Measurements from ENCODE around the gene CCDC43.
"Not testable (repeated sequence)": the region's sequence is repeated elsewhere in the genome, so short reads cannot be mapped to it uniquely, and the experiment has no call there.

Gene CCDC43

GRCh38 chr17:44689477-44690217, at the start of gene CCDC43:
TSS of gene CCDC43 (minus strand) at chr17:44689776. CDS start at chr17:44689753, 23 bp downstream.
- Histone ChIP-seq H3K36me3 (ENCODE audit: control insufficient read depth, insufficient read depth, low read length, severe bottlenecking) (no peaks in the 10 kb centered on the region), H3K4me1 (ENCODE audit: control insufficient read depth, insufficient read depth, low read length) (peaks cover 18% of the 10 kb centered on the region), H3K27me3 (replicated peaks; ENCODE audit: control insufficient read depth, insufficient read depth, low read length) (no peaks in the 10 kb centered on the region), H3K4me3 (ENCODE audit: low read length) (peak within 1 kb of the TSS; percentile 96), H3K9me3 (ENCODE audit: control insufficient read depth, low read length) (no peaks in the 10 kb centered on the region), H3K9ac (ENCODE audit: low read length) (peak within 1 kb of the TSS; percentile 94)
- peak; percentile 96 for DNase-seq (ENCODE audit: low read depth)

- H3K4me1 ChIP-seq (ENCODE audit: control insufficient read depth, insufficient read depth, low read length) = peaks cover 5% of the 10 kb centered on the region
- H3K27me3 ChIP-seq (replicated peaks; ENCODE audit: control insufficient read depth, insufficient read depth, low read length) = no peaks in the 10 kb centered on the region
- no peaks in the 10 kb centered on the region for H3K9me3 ChIP-seq (ENCODE audit: control insufficient read depth, low read length)
- no peak overlapping the region for H3K9ac ChIP-seq (ENCODE audit: low read length)
- no peak overlapping the region for H3K4me3 ChIP-seq (ENCODE audit: low read length)
- no peak for DNase-seq (ENCODE audit: low read depth)
- H3K36me3 ChIP-seq (ENCODE audit: control insufficient read depth, insufficient read depth, low read length, severe bottlenecking) = peaks cover 2% of the 10 kb centered on the region
Measured at GRCh38 chr17:44738214-44738906, 48.8 kb upstream of the CCDC43 start.

- Histone ChIP-seq H3K9me3 (ENCODE audit: control insufficient read depth, low read length) (no peaks in the 10 kb centered on the region), H3K4me1 (ENCODE audit: control insufficient read depth, insufficient read depth, low read length) (peaks cover 5% of the 10 kb centered on the region), H3K9ac (ENCODE audit: low read length) (no peak overlapping the region), H3K36me3 (ENCODE audit: control insufficient read depth, insufficient read depth, low read length, severe bottlenecking) (peaks cover 2% of the 10 kb centered on the region), H3K4me3 (ENCODE audit: low read length) (no peak overlapping the region), H3K27me3 (replicated peaks; ENCODE audit: control insufficient read depth, insufficient read depth, low read length) (no peaks in the 10 kb centered on the region)
- DNase-seq (ENCODE audit: low read depth) = no peak
Measured at GRCh38 chr17:44736551-44737240, 47.1 kb upstream of the CCDC43 start.

- H3K4me3 ChIP-seq (ENCODE audit: low read length) = no peak overlapping the region
- DNase-seq (ENCODE audit: low read depth) = no peak
- H3K27me3 ChIP-seq (replicated peaks; ENCODE audit: control insufficient read depth, insufficient read depth, low read length) = no peaks in the 10 kb centered on the region
- peaks cover 5% of the 10 kb centered on the region for H3K4me1 ChIP-seq (ENCODE audit: control insufficient read depth, insufficient read depth, low read length)
- H3K9me3 ChIP-seq (ENCODE audit: control insufficient read depth, low read length) = no peaks in the 10 kb centered on the region
- H3K36me3 ChIP-seq (ENCODE audit: control insufficient read depth, insufficient read depth, low read length, severe bottlenecking) = no peaks in the 10 kb centered on the region
- H3K9ac ChIP-seq (ENCODE audit: low read length) = no peak overlapping the region
Measured at GRCh38 chr17:44734272-44734671, 44.7 kb upstream of the CCDC43 start.

GRCh38 chr17:44733753-44734152, 44.2 kb upstream of the CCDC43 start:
- Histone ChIP-seq H3K9me3 (ENCODE audit: control insufficient read depth, low read length) (no peaks in the 10 kb centered on the region), H3K4me3 (ENCODE audit: low read length) (no peak overlapping the region), H3K36me3 (ENCODE audit: control insufficient read depth, insufficient read depth, low read length, severe bottlenecking) (no peaks in the 10 kb centered on the region), H3K27me3 (replicated peaks; ENCODE audit: control insufficient read depth, insufficient read depth, low read length) (no peaks in the 10 kb centered on the region), H3K9ac (ENCODE audit: low read length) (no peak overlapping the region), H3K4me1 (ENCODE audit: control insufficient read depth, insufficient read depth, low read length) (peaks cover 5% of the 10 kb centered on the region)
- no peak for DNase-seq (ENCODE audit: low read depth)

- H3K36me3 ChIP-seq (ENCODE audit: control insufficient read depth, insufficient read depth, low read length, severe bottlenecking) = not testable (repeated sequence)
Measured at GRCh38 chr17:44726121-44726520, 36.5 kb upstream of the CCDC43 start.

GRCh38 chr17:44722254-44722653, 32.7 kb upstream of the CCDC43 start:
- Histone ChIP-seq H3K9ac (ENCODE audit: low read length) (no peak overlapping the region), H3K27me3 (replicated peaks; ENCODE audit: control insufficient read depth, insufficient read depth, low read length) (no peaks in the 10 kb centered on the region), H3K9me3 (ENCODE audit: control insufficient read depth, low read length) (no peaks in the 10 kb centered on the region), H3K4me3 (ENCODE audit: low read length) (no peak overlapping the region), H3K4me1 (ENCODE audit: control insufficient read depth, insufficient read depth, low read length) (no peaks in the 10 kb centered on the region), H3K36me3 (ENCODE audit: control insufficient read depth, insufficient read depth, low read length, severe bottlenecking) (no peaks in the 10 kb centered on the region)
- no peak for DNase-seq (ENCODE audit: low read depth)

More at GRCh38 chr17:44726121-44726520, 36.5 kb upstream of the CCDC43 start:
- not testable (repeated sequence) for H3K9me3 ChIP-seq (ENCODE audit: control insufficient read depth, low read length); DNase-seq (ENCODE audit: low read depth); H3K27me3 ChIP-seq (replicated peaks; ENCODE audit: control insufficient read depth, insufficient read depth, low read length); H3K4me1 ChIP-seq (ENCODE audit: control insufficient read depth, insufficient read depth, low read length); H3K4me3 ChIP-seq (ENCODE audit: low read length); H3K9ac ChIP-seq (ENCODE audit: low read length)

- H3K36me3 ChIP-seq (ENCODE audit: control insufficient read depth, insufficient read depth, low read length, severe bottlenecking) = no peaks in the 10 kb centered on the region
Measured at GRCh38 chr17:44719444-44719843, 29.9 kb upstream of the CCDC43 start.

GRCh38 chr17:44708401-44709263, 19.1 kb upstream of the CCDC43 start, which contains the start of gene DBF4B:
TSS of gene DBF4B (plus strand) at chr17:44708665. CDS start at chr17:44708821, 156 bp downstream.
- peak; percentile 95 for DNase-seq (ENCODE audit: low read depth)
- Histone ChIP-seq H3K9ac (ENCODE audit: low read length) (peak within 1 kb of the TSS; percentile 81), H3K36me3 (ENCODE audit: control insufficient read depth, insufficient read depth, low read length, severe bottlenecking) (no peaks in the 10 kb centered on the region), H3K27me3 (replicated peaks; ENCODE audit: control insufficient read depth, insufficient read depth, low read length) (no peaks in the 10 kb centered on the region), H3K9me3 (ENCODE audit: control insufficient read depth, low read length) (no peaks in the 10 kb centered on the region), H3K4me3 (ENCODE audit: low read length) (peak within 1 kb of the TSS; percentile 99), H3K4me1 (ENCODE audit: control insufficient read depth, insufficient read depth, low read length) (peaks cover 14% of the 10 kb centered on the region)

More at GRCh38 chr17:44719444-44719843, 29.9 kb upstream of the CCDC43 start:
- Histone ChIP-seq H3K27me3 (replicated peaks; ENCODE audit: control insufficient read depth, insufficient read depth, low read length) (no peaks in the 10 kb centered on the region), H3K4me3 (ENCODE audit: low read length) (no peak overlapping the region), H3K9me3 (ENCODE audit: control insufficient read depth, low read length) (no peaks in the 10 kb centered on the region), H3K4me1 (ENCODE audit: control insufficient read depth, insufficient read depth, low read length) (no peaks in the 10 kb centered on the region), H3K9ac (ENCODE audit: low read length) (no peak overlapping the region)
- no peak for DNase-seq (ENCODE audit: low read depth)

GRCh38 chr17:44707755-44708400, 18.3 kb upstream of the CCDC43 start:
- Histone ChIP-seq H3K4me1 (ENCODE audit: control insufficient read depth, insufficient read depth, low read length) (peaks cover 14% of the 10 kb centered on the region), H3K27me3 (replicated peaks; ENCODE audit: control insufficient read depth, insufficient read depth, low read length) (no peaks in the 10 kb centered on the region), H3K36me3 (ENCODE audit: control insufficient read depth, insufficient read depth, low read length, severe bottlenecking) (no peaks in the 10 kb centered on the region), H3K4me3 (ENCODE audit: low read length) (peak overlapping the region; percentile 99), H3K9ac (ENCODE audit: low read length) (peak overlapping the region; percentile 81), H3K9me3 (ENCODE audit: control insufficient read depth, low read length) (no peaks in the 10 kb centered on the region)
- peak; percentile 24 for DNase-seq (ENCODE audit: low read depth)

Measured in adipocyte (in vitro differentiated cells).